Type B pancreatic cell (in vitro differentiated cells): ENCODE measurements around the gene LSM12. TPM values are rescaled to one million over a fixed set of nuclear protein-coding genes. Genes with fewer than 3 reads are reported as not detected.

ENCODE experiments used
- DNase-seq: peaks from one replicate; pipeline ENCODE4 v3.0.0; 2021; ENCODE audit warnings: mixed read lengths; ENCODE audit not compliant: unreplicated experiment; ENCODE audit errors: extremely low spot score
- H3K27ac Mint-ChIP-seq: 2 replicates; pipeline ENCODE4 v1.8.0; 2021; ENCODE audit warnings: mild to moderate bottlenecking, mixed read lengths
- H3K27me3 Mint-ChIP-seq: 2 replicates; pipeline ENCODE4 v1.8.0; 2021; ENCODE audit warnings: mixed read lengths
- H3K36me3 Mint-ChIP-seq: 2 replicates; pipeline ENCODE4 v1.8.0; 2021; ENCODE audit warnings: mixed read lengths
- H3K4me1 Mint-ChIP-seq: one replicate; pipeline ENCODE4 v1.8.0; 2021; ENCODE audit warnings: mixed read lengths; ENCODE audit not compliant: unreplicated experiment
- H3K4me3 Mint-ChIP-seq: 2 replicates; pipeline ENCODE4 v1.8.0; 2021; ENCODE audit warnings: mild to moderate bottlenecking, mixed read lengths
- H3K9me3 Mint-ChIP-seq: 2 replicates; pipeline ENCODE4 v1.8.0; 2021; ENCODE audit warnings: mixed read lengths
- total RNA-seq: library from RNA; stranded (reverse); gene quantifications from 2 replicates; pipeline ENCODE4 v1.2.1, GENCODE V29; 2021; ENCODE audit warnings: low replicate concordance
- TF ChIP-seq, protein P1 (sequence below): fragments of 200-600 bp; sonication (generic); conservative IDR thresholded peaks from 2 replicates; pipeline ENCODE4 v1.5.0; 2021; ENCODE audit warnings: antibody characterized with exemption, mild to moderate bottlenecking

LSM12 gene
- total RNA-seq, 1 donor from 2014 or later: 50.6 TPM

DNA sequence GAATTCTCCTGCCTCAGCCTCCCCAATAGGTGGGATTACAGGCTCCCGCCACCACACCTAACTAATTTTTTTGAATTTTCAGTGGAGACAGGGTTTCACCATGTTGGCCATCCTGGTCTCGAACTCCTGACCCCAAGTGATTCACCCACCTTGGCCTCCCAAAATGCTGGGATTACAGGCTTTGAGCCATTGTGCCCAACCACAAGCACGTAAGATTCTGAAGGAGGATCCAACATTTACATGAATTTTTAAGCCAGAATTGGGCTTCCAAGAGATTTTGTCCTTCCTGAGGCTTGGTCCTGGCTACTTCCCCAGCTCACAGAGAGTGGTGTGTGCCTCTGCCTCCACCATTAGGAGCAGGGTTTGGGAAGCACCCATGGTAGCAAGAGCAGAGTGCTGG, 15.2 kb upstream of the LSM12 start:
- TF ChIP-seq, protein P1, sequence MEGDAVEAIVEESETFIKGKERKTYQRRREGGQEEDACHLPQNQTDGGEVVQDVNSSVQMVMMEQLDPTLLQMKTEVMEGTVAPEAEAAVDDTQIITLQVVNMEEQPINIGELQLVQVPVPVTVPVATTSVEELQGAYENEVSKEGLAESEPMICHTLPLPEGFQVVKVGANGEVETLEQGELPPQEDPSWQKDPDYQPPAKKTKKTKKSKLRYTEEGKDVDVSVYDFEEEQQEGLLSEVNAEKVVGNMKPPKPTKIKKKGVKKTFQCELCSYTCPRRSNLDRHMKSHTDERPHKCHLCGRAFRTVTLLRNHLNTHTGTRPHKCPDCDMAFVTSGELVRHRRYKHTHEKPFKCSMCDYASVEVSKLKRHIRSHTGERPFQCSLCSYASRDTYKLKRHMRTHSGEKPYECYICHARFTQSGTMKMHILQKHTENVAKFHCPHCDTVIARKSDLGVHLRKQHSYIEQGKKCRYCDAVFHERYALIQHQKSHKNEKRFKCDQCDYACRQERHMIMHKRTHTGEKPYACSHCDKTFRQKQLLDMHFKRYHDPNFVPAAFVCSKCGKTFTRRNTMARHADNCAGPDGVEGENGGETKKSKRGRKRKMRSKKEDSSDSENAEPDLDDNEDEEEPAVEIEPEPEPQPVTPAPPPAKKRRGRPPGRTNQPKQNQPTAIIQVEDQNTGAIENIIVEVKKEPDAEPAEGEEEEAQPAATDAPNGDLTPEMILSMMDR: no peak
- Mint-ChIP-seq H3K4me1 (peaks cover 13% of the 10 kb centered on the region), H3K36me3 (peaks cover 7% of the 10 kb centered on the region), H3K27me3 (no peaks in the 10 kb centered on the region), H3K27ac (no peak overlapping the region), H3K9me3 (no peaks in the 10 kb centered on the region), H3K4me3 (no peak overlapping the region)
- no peak for DNase-seq

DNA sequence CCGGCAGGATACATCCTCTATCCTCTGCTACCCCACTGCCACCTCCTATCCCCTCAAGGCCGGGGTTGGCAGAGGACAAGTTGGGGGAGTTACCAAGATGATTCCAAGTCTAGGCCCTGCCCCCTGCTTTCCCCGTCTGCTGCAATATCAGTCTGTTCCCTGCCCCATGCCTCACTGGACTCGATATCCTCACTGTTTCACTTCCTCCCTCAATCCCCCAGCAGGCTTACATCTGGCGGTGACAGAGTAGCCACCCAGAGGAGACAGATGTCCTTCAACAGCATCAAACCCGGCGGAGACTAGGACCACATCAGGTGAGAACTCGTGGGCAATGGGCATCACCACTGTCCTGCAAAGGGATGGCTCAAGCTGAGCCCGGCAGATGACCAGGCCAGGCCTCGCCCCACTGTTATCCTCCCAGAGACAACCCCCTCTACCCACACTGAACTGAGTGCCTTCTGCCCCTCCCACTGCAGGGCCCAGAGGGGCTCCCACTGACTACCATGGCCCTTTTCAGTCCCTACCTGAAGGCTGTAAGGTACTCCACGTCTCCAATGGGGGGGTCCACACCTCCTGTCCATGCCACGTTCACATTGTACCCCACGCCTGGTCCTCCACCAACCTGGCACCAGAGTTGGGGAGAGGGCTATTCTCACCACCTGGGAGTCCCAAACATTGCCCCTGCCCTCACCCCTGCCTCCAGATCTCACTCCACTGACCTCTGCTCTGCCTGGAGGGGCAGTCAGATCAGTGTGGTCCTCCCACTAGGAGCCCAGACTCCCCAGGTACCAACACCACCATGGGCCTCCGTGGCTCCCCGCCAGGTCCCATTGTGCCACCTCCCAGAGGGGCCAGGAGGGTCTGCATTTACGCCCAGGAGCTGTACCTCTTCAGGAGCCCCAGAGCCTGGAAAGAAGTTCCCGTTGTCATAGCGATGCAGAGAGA, 13.7 kb upstream of the LSM12 start:
- Mint-ChIP-seq H3K27me3 (no peaks in the 10 kb centered on the region), H3K4me1 (peaks cover 9% of the 10 kb centered on the region), H3K4me3 (no peak overlapping the region), H3K27ac (no peak overlapping the region), H3K36me3 (peaks cover 10% of the 10 kb centered on the region), H3K9me3 (no peaks in the 10 kb centered on the region)
- DNase-seq: no peak
- TF ChIP-seq, protein P1: no peak

DNA sequence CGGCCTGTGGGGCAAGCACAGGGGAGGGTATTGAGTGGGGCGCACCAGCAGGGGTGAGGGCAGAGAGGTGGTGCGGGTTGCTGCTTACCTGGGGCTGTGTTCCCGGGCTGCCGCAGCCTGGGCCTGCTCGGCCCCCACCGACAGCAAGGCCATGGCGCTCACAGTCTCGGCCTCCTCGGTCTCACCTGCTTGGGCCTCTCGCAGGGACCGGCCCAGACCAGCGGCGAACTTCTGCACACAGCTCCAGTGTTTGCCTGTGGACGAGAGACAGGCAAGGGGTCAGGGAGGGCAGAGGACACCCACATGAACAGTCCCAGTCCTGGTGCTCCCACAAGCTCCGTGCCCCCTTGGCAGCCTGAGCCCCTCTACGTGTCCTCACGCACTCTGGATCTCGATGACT, 11.9 kb upstream of the LSM12 start:
- TF ChIP-seq, protein P1: no peak
- Mint-ChIP-seq H3K36me3 (peaks cover 10% of the 10 kb centered on the region), H3K4me1 (peaks cover 3% of the 10 kb centered on the region), H3K27me3 (no peaks in the 10 kb centered on the region), H3K9me3 (no peaks in the 10 kb centered on the region), H3K27ac (no peak overlapping the region), H3K4me3 (no peak overlapping the region)
- no peak for DNase-seq

DNA sequence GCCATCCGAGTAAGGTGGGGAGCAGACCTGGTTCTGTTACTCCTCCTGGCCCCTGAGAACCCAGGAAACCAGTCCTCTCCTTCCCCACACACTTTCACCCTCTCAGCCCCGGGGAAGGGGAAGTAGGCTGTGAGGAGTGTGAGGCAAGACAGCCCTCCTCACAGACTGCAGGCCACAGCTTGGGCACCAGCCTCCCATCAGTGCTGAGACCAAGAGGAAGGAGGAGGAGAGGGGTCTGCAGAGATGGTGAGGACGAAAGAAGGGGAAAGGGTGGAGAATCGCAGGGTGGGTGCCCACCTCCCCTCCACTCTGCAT, 11.1 kb upstream of the LSM12 start:
- TF ChIP-seq, protein P1: no peak
- no peaks in the 10 kb centered on the region for H3K27me3 Mint-ChIP-seq
- peaks cover 3% of the 10 kb centered on the region for H3K4me1 Mint-ChIP-seq
- H3K4me3 Mint-ChIP-seq: no peak overlapping the region
- no peaks in the 10 kb centered on the region for H3K9me3 Mint-ChIP-seq
- no peak overlapping the region for H3K27ac Mint-ChIP-seq
- DNase-seq: no peak
- peaks cover 10% of the 10 kb centered on the region for H3K36me3 Mint-ChIP-seq

DNA sequence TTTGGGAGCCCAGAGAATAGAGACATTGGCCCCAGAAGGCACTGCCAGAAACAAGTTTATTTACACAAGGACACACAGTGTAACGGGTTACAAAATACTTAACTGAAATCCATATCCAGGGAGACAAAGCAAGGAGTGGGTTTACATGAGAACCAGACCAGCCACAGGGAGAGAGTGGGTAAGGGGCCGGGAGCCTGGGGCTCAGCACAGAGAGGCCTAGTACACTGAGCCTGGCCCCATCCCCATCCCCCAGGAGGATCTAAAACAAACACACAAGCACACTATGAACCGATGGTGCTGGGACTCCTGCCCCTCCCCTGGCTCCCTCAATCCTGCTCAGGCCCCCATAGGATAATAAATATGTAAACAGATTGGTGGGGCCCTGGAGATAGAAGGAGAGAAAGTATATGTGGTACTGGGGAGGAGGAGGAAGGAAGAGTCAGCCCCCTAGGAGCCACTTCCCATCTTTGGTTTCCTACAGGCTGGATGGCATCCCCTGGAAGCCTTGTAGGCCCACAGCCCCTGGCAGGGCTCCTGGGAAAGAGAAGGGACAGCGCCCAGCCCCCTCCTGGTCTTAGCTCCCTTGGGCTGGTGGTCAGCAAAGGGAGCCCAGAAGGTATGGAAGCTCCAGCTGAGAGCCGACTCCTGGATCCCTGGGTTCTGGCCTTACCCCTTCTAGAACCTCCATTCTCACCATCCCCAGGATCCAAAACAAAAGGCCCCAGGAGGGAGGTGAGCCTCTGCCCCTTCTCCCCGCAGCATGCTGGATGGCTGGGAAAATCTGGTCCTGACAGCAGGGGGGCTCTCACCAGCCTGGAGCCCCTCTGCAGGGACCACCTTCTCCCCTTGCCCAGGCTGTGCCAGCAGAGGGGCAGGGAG, 10.5 kb upstream of the LSM12 start:
- Mint-ChIP-seq H3K4me1 (peaks cover 6% of the 10 kb centered on the region), H3K27me3 (no peaks in the 10 kb centered on the region), H3K9me3 (no peaks in the 10 kb centered on the region), H3K27ac (no peak overlapping the region), H3K4me3 (no peak overlapping the region), H3K36me3 (peaks cover 12% of the 10 kb centered on the region)
- DNase-seq: no peak
- TF ChIP-seq, protein P1: no peak
